Sciatic nerve (tissue), 2 donors: ENCODE data around the gene GBX1. TPM values are rescaled to one million over a fixed set of nuclear protein-coding genes. Genes with fewer than 3 reads are reported as not detected.
A peak's percentile ranks its signal among the peaks of the same experiment; 100 is the strongest.

Experiments used
- ATAC-seq: fragments of 200-7000 bp; cut with Tn5 transposase; one replicate; pipeline ENCODE4 v1.9.1; 2020; ENCODE audit warnings: mild to moderate bottlenecking, moderate library complexity
- DNase-seq: peaks from one replicate; pipeline ENCODE4 v3.0.0-alpha.2; 2020; ENCODE audit warnings: low spot score
- intact Hi-C: fragments of 100-400 bp; cut with DNase I; formaldehyde crosslinking; loops from one replicate; pipeline ENCODE4 v1.14.2; 2022
- total RNA-seq: library from RNA; stranded (reverse); fragmentation: NEBNext Ultra II Directional; extraction: Animal tissue kit (Norgen Biotek cat#: 25700); gene quantifications from one replicate; pipeline ENCODE4 v1.2.1, GENCODE V29; 2021
- donor health status: DM: no; HTN: no; CAD: no.
- donor health status: DM: no; HTN: no; CAD: no.

The GBX1 gene
- total RNA-seq, 1 donor from 2014 or later: not detected

DNA sequence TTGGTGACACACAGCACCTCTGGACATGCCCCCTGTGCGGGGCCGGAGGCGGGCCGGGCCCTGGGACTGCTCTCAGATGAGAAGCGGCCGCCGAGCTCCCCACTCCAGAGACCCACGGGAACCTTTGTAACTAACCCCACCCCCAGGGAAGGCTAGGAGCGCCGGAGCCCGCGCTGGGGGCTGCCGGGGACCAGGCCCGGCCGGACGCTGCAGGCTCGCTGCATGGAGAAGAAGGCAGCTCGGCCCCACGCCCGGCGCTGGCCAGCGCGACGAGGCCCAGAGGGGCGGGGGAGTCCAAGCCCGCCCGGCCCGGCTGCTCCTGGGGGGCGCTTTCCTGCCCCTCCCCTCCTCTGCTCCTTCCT is 44.7 kb downstream of the GBX1 start:
- intact Hi-C loops: loop anchor here (5.0 kb wide), 1 partner anchor 180 kb away; no protein-coding TSS in a partner anchor
- no peak for DNase-seq
- ATAC-seq: no peak

DNA sequence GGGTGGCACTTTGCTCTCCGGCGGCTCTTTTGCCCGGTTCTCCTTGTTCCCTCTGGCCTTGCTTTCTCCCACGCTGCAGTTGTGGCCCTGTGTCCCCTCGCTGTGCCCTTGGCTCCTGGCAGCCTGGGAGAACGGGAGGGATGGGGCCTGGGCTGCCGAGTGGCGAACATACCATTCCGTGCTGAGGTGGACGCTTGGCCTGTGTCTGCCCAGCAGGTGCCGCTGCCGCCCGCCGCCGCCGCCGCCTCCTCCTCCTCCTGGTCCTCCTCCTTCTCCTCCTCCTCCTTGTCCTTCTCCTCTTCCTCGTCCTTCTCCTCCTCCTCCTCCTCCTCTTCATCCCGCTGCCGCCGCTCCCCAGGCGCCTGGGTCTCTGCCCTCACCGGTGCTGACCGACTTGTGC is 45.2 kb downstream of the GBX1 start:
- ATAC-seq (no peak), DNase-seq (no peak)
- intact Hi-C loops: loop anchor here (5.0 kb wide), 1 partner anchor 180 kb away; no protein-coding TSS in a partner anchor

DNA sequence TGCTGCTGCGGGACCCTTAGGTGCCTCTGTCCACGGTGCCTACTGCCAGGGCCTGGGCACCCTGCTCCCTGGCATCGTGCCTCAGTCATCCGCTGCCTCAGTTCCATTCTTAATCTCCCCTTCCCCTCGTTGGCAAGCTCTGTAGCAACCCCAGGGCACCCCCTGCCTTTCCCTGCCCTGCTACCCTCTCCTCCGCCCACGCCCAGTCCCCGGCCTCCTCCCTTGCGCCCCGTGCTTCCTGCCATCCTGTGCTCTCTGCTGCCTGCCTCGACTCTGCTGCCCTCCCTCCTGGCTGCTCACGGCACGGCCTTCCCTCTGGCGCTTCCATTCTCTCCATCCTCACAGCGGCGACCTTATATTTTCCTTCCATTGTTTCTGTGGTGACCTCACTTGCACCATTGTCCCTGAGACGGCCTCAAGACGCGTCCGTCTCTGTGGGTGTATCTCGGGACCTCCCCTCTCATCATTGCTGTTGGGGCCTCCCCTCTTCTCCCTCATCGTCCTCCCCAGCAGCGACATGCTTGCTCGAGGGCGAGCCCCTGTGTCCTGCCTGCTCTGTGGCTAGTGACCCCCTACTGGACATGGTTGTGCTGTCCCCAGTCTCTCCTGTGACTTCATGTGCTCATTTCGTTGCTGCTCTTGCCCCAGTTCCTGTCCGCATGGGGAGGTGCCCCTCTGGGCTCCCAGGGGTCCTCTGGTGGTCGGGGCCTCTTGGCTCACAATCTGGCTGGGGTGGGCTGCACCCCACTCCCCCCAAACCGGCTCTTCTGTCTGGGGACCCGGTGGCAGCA is 45.9 kb downstream of the GBX1 start:
- intact Hi-C loops: loop anchor here (5.0 kb wide), 1 partner anchor 181 kb away; no protein-coding TSS in a partner anchor
- ATAC-seq (no peak), DNase-seq (no peak)

DNA sequence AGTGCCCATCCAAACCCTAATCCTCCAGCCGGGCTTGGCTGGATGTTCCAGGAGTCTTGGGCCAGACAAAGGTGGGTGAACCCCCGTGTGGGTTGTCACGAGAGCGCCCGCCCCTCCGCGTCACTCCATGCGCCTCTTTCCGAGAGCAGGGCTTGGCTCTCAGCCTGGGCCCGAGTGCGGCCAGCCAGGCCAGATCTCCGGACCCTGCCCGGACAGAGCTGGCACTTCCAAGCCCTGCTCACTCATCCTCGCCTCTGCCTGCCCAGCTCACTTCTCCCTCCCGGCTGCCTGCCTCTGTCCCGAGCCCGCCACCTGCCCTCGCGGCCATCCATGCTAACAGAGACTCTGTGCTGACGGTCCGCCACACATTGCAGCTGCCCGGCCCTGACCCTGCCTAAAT is 46.6 kb downstream of the GBX1 start:
- DNase-seq: no peak
- ATAC-seq: no peak
- intact Hi-C loops: loop anchor here (5.0 kb wide), 1 partner anchor 181 kb away; no protein-coding TSS in a partner anchor

DNA sequence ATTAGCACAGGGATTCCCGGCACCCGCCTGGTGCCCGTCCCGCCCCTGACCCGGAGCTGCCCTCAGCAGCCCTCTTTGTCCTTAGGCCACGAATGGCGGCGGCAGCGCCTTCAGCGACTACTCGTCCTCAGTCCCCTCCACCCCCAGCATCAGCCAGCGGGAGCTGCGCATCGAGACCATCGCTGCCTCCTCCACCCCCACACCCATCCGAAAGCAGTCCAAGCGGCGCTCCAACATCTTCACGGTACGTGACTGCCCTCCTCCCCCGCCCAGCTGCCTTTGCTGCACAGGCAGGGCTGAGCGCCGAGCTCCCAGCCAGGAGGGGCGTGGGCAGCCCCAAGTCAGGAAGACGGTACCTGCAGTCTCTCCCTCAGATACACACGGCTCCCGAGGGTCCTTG is 47.6 kb downstream of the GBX1 start:
- intact Hi-C loops: loop anchor here (5.0 to 10.0 kb wide), 2 partner anchors 75 to 182 kb away; partner anchors contain the start of gene ASIC3
- DNase-seq (no peak), ATAC-seq (no peak)

DNA sequence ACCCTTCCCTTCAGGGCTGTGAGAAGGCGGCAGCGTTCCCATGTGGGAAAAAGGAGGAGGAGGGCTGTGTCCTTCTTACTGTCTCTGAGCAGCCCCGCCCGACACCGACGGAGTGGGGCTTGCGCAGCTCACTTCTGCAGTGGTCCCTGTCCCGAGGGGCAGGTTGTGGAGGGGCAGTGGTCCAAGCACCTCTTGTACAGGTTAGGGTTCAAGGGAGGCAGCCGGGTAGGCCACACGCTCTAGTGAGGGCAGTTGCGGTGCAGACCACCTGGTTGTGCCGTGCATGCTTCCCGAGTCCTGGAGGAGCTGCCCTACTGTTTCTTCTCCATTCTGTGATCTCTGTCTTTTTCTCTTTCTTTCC is 48.5 kb downstream of the GBX1 start:
- DNase-seq (no peak), ATAC-seq (no peak)
- intact Hi-C loops: loop anchor here (10.0 kb wide), 1 partner anchor 74 kb away; the partner anchor contains the start of gene ASIC3

DNA sequence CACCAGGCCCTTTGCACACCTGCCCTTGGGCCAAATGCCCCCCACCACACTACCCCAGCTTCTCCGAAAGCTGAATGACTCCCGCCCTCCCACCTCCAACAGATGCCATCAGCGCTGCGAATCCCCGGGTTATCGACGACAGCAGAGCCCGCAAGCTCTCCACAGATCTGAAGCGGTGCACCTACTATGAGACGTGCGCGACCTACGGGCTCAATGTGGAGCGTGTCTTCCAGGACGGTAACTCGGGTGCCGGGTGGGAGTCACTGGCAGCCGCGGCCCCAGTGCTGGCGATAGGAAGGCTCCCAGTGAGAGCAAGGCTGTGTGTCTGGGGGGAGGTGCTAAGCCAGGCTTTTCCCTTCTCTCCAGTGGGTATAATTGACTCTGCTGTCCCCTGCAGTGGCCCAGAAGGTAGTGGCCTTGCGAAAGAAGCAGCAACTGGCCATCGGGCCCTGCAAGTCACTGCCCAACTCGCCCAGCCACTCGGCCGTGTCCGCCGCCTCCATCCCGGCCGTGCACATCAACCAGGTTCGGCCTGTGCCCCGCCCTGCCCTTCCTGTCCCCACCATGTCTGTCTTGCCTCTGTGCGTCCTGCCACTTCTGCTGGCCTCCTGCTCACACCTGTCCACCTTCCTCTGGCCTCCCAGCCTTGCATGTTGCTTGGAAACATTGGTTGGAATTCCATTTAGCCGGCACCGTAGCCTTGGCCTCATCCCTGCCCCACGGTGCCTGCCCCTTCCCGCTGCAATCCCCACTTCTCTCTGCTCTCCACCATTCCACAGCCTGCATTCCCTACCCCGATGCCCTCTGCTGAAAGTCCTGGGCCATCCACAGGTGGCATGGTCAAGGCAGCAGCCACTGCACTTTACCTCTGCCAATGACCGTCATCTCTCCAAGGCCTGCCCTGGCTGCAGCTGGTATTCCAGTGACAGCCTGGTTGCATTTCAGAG is 49.1 kb downstream of the GBX1 start:
- intact Hi-C loops: loop anchor here (10.0 kb wide), 1 partner anchor 74 kb away; the partner anchor contains the start of gene ASIC3
- DNase-seq (no peak), ATAC-seq (no peak)

DNA sequence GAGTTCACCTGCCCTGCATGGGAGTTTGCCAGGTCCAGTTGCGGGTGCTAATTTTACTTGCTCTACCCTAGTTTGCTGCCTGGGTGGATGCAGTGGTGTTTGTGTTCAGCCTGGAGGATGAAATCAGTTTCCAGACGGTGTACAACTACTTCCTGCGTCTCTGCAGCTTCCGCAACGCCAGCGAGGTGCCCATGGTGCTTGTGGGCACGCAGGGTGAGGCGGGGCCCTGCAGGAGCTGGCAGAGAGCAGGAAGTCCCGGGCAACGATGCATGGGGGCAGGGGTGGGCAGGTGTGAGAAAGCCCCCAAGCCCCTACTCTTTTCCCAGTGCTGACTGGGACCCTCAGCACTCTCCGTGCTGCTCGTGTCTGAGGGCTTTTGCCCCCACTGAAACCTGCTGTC is 49.9 kb downstream of the GBX1 start:
- intact Hi-C loops: loop anchor here (10.0 kb wide), 1 partner anchor 73 kb away; the partner anchor contains the start of gene ASIC3
- no peak for DNase-seq
- no peak for ATAC-seq

DNA sequence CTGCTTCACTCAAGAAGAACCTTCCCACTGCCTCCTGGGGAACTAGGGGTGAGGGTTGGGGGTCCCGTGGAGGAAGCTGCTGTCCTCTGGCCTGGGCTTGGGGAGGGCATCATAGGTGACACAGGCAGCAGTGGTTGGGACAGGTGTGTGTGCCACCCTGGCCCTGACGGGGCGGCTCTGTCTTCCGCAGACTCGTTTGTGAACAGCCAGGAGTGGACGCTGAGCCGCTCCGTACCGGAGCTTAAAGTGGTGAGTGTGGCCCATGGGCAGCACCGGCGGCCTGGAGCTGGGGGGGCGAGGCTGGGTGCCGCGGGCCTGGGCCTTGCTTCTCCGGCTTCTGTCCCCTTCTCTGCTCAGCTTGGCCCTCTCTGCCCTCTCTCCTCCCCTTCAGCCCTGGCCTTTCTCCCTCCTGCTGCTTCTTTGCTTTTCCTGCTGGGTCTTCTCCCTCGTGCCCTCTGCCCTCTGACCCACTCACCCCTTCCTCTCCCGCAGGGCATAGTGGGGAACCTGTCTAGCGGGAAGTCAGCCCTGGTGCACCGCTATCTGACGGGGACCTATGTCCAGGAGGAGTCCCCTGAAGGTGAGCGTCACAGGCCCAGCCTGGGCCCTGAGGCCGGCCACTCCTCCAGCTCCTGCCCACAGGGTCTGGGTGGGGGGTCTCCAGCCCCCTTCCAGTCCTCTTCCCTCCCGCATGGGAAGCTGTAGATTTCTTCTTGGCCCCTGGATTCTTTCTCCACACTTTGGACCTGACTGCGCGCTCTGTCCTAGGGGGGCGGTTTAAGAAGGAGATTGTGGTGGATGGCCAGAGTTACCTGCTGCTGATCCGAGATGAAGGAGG is 50.7 kb downstream of the GBX1 start:
- no peak for ATAC-seq
- DNase-seq: no peak
- intact Hi-C loops: loop anchor here (10.0 kb wide), 1 partner anchor 72 kb away; the partner anchor contains the start of gene ASIC3

DNA sequence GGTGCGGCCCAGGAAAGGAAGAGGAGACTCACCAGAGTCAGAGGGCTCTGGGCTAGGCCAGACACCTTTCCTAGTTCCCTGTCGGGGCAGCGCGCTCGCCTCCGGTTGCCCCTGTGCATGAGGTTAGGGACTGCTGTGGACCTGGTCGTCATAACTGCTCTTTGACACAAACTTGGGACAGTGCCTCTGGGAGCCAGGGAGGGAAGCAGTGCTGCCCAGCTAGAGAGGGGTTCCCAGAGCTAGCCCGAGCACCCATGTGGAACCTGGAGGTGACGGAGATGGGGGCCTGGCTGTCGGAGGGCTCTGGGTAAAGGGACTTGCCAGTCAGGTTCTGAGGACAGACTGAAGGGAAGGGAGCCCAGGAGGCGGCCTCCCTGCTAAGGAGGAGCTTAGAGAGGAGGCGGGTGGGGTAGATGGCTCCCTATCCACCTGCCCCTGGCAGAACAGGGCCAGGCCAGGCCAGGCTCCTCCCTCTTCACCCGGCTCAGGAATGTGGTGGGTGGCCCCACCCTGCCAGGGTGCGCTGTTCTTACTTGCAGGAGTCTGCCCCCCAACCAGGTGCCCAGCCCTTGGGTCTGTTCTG is 51.6 kb downstream of the GBX1 start:
- intact Hi-C loops: loop anchor here (10.0 kb wide), 1 partner anchor 71 kb away; the partner anchor contains the start of gene ASIC3
- ATAC-seq (no peak), DNase-seq (no peak)

DNA sequence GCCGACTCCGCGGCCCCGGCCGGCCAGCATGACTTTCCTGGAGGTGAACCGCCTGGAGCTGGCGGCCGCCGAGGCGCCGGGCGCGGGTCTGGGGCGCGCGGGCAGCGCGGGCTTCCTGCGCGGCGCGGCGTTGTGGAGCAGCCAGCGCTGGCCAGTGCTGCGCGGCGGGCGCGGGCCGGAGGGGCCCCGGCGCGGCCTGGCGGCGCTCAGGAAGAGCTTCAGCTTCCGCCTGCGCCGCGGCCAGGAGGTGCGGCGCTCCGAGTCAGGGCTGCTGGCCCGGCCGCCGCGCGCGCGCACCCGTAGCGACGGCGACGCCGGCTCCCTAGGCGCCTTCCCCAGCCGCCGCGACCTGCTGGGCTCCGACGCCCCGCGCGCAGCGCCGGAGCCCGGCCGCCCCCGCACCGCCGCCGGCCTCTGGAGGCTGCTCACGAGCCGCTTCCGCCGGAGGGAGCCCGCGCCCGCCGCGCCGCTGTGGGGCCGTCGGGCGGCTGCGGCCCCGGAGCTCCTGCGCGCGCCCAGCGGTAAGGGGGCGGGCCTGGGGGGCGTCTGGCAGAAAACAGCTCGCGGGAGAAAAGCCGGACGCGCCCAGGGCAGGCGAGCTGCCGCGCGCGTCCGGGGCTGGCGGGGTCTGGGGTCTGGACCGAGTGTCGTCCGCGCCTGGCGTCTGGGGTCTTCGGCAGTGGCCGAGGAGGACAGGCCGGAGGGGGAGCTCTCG is 52.2 kb downstream of the GBX1 start:
- intact Hi-C loops: loop anchor here (10.0 kb wide), 1 partner anchor 70 kb away; the partner anchor contains the start of gene ASIC3
- DNase-seq (no peak), ATAC-seq (no peak)

DNA sequence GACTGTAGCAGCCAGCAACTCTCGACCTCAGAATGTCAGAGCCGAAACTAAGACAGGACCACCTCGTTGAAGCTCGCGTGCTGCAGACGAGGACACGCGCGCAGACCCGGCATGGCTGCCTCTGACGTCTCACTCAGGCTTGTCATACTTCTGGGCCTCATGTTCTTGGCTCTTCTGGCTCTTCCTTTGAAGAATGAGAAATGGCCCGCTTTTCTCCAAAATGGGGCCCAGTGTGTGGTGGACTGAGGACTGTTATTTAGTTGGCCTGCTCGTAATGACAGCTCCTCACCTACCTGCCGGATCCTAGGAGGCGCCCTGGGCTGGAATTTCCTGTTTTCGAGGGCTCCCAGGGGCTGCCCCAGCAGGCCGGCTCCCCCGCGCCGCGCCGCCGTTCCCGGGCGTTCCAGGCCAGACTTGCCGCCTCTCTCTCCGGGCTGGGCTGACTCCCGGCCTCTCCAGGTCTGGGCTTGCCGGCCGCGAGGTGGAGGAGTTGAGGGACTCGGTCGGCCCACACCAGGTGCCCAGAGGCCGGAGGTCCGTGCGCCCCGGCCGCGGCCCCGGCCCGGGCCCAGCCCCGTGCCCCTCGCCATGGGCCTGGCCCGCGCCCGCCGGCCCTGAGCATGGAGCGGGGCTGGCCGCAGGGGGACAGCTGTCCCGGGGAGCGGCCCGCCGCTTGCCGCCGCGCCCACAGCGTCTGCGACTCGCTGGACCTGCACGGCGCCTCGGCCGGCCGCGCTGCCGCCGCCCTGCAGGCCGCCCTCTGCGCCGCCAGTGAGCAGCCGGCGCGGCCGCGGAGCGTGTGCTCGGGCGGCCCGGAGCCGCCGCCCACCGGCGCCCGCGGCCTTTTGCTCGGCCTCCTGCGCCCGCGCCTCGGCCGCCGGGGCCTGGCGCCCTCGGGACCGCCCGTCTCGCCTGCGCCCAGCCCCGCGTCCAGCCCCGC is 53.1 kb downstream of the GBX1 start:
- ATAC-seq (no peak), DNase-seq (no peak)
- intact Hi-C loops: loop anchor here (10.0 kb wide), 1 partner anchor 70 kb away; the partner anchor contains the start of gene ASIC3

DNA sequence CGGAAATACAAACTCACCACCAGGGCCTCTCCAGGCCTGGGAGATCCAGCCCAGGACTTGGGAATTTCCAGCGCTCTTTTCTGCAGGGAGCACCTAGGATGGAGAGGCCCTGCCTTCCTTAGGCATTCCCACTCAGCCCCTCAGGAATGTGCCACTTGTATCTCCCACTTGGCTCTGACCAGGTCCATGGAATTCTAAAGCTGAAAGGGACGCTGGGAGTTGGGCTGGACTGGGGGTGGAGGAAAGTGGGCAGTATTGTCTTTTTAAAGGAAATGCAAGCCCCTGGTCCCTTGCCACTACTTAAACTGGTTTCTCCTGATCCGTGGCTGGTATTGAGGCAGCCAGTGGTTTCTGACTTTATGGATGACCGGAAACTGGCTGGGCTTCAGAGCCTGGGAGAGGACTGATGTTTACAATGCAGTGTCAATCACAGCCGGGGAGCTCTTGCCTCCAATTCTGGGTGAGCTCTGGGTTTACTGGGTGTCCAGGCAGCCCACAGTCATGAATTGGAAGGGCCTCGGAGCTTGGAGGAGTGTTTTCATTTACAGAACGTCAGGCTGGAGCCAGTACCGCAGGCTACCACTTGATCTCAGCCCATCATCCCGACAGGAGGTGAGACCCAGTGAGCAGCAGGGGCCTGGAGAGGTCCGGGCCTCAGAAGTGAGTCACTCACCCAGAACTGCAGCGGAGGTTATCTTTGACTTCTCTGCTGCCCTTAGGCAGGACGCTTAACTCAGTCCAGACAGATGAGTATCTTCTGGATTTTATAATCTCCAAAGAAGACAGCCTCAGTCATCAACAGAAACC is 53.9 kb downstream of the GBX1 start:
- ATAC-seq (no peak), DNase-seq (no peak)
- intact Hi-C loops: loop anchor here (10.0 kb wide), 1 partner anchor 69 kb away; the partner anchor contains the start of gene ASIC3

DNA sequence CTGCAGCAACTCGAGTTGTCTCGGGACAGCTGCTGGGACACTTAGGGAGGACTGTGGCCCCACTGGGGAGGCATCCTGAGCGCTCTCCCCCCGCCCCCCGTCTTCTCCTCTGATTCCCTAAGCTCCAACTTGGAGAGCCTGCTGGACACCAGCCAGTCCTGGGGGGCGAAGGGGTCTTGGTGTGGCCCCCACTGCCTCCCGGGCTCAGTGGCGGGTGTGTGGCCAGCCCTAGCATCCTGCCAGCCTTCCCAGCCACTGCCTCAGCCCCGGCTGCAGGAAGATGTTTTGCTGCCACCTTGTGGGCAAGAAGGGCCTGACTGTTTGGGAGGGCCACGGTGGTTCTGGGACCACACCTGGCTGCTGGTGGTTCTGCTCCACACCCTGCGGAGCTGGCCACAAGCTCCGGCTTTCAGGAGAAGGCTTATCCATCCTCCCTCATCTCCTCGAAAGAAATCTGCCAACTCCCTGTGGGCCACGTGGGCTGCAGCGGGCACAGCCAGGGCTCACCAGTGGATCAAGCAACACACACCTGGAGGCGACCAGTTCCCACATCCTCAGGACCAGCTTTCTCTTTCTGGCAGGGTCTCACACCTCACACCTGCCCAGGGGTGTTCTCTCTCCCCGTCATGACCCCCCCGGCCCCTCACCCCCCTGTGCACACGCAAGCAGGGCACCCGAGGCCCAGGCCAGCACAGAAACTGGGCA is 56.4 kb downstream of the GBX1 start:
- intact Hi-C loops: loop anchor here (10.0 kb wide), 1 partner anchor 66 kb away; the partner anchor contains the start of gene ASIC3
- DNase-seq (peak; percentile 89), ATAC-seq (peak; percentile 89)
